ENCODE data around the gene TAOK3. TPM values are rescaled to one million over a fixed set of nuclear protein-coding genes. Genes with fewer than 3 reads are reported as not detected.

The TAOK3 gene
- total and polyA plus RNA-seq, 9 of the 15 experiments (the other 6 are each of a cell fraction or from before 2014, with no cell fraction given) = 24.3 to 83.5 (median 47.1) TPM

DNA sequence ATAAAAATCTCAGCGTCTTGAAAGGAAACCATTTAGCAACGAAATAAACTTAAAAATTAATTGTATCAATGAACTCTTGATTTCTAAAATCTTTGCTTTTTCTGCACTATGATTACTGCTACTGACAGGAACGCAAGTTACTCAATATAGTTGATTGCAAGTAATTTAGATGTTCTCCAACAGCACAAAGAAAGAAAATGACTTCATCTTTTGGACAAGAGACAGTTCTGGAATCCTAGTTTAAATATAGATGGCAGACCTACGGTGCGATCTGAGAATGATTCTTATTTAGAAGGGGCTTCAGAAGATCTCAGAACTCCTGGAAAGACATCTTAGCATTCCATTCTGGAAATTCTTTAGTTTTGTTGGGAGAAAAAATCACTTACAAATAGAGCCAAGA is 2.2 kb upstream of the TAOK3 start (continued):
- TF ChIP-seq EGR1 (conservative IDR thresholded peaks at IDR 0.05) (no peak), POLR2H (tag; IDR thresholded peaks at IDR 0.05; ENCODE audit: low read depth) (0 out of 2 replicates have a peak, but pooled peaks have one; percentile 26)

GRCh38 chr12:118374126-118374725 is 1.5 kb upstream of the TAOK3 start:
- 10% methylated on average over 14 of the region's 14 CpGs for WGBS (ENCODE audit: insufficient coverage, low coverage, missing lambda C conversion rate)
- peak in 1 of 4 experiments; percentile 35 for DNase-seq (ENCODE audit: extremely low read depth in 1 of 4, low spot score in 3 of 4)
- Histone ChIP-seq H4K20me1 (replicated peaks; ENCODE audit: control insufficient read depth, insufficient read depth, low read length) (peaks cover 6% of the 10 kb centered on the region), H3K36me3 (ENCODE audit: control insufficient read depth, insufficient read depth, low read length) (peaks cover 3% of the 10 kb centered on the region; the same call in 1 of the 3 replicates), H3K9me3 (replicated peaks; ENCODE audit: control insufficient read depth, insufficient read depth, low read depth, low read length) (no peaks in the 10 kb centered on the region), H3K4me3 (peak overlapping the region; percentile 39; the same call in 1 of the 2 replicates), H3K9me1 (ENCODE audit: control insufficient read depth, insufficient read depth, low read length) (no peaks in the 10 kb centered on the region), H3K79me2 (ENCODE audit: control insufficient read depth, insufficient read depth, low read length) (peaks cover 67% of the 10 kb centered on the region), H3K9ac (ENCODE audit: insufficient read depth in 1 of 2, low read depth in 2 of 2, low read length in 2 of 2) (peak overlapping the region; percentile 2 to 89; a peak in 3 of 4 replicates), H3K4me1 (replicated peaks in 1 of 2; ENCODE audit: control insufficient read depth in 2 of 2, insufficient read depth in 2 of 2, low read length in 2 of 2) (peaks cover 14 to 26% of the 10 kb centered on the region in 2 experiments; a peak in 4 of 5 replicates), H3K27me3 (ENCODE audit: control insufficient read depth in 2 of 2, insufficient read depth in 2 of 2, low read length in 2 of 2) (no peaks in the 10 kb centered on the region), H3K27ac (ENCODE audit: extremely low read depth, low read depth, low read length) (peak overlapping the region; percentile 77), H3K4me2 (ENCODE audit: insufficient read depth, low read length) (peak overlapping the region; percentile 94), H2AFZ (ENCODE audit: low read depth, low read length) (peak overlapping the region; percentile 100)
- FAIRE-seq = no peak
- ChIA-PET CTCF (ENCODE audit: low intra/inter-chr PET ratio) (interaction anchor here (1.9 to 4.6 kb wide), 3 partner anchors 74 to 253 kb away, joined by 7 to 62 read pairs (median 31); no protein-coding TSS in a partner anchor), POLR2A (interaction anchor here (0.5 to 2.1 kb wide), 14 partner anchors 10 to 238 kb away, joined by 3 to 14 read pairs (median 4); partner anchors contain the start of gene PEBP1)
- in situ Hi-C loops (cut with MboI) (loop anchor here (25.0 kb wide), 1 partner anchor 187 kb away; no protein-coding TSS in a partner anchor), intact Hi-C loops (cut with micrococcal nuclease) (no loop called here)
- BruUV-seq (replicated peaks) = no TSS peak
- no peak for ATAC-seq
- TF ChIP-seq ZNF175 (CRISPR knock-in tag; IDR thresholded peaks at IDR 0.05; ENCODE audit: low read depth) (0 out of 2 replicates have a peak, but pooled peaks have one; percentile 31), MLLT1 (IDR thresholded peaks at IDR 0.05) (peak in 1 of 2 experiments; percentile 74; a peak in 1 of 4 replicates), MEF2D (tag; conservative IDR thresholded peaks at IDR 0.05; ENCODE audit: low read depth) (0 out of 2 replicates have a peak, but pooled peaks have one; percentile 37), MTA3 (IDR thresholded peaks at IDR 0.05; ENCODE audit: borderline replicate concordance) (0 out of 2 replicates have a peak, but pooled peaks have one; percentile 28), ATF7 (IDR thresholded peaks at IDR 0.05) (no peak), SMARCA4 (IDR thresholded peaks at IDR 0.05) (0 out of 2 replicates have a peak, but pooled peaks have one; percentile 11), EGR1 (conservative IDR thresholded peaks at IDR 0.05) (peak; percentile 18; the same call in 1 of the 2 replicates)
- TF ChIP-seq, protein P1, sequence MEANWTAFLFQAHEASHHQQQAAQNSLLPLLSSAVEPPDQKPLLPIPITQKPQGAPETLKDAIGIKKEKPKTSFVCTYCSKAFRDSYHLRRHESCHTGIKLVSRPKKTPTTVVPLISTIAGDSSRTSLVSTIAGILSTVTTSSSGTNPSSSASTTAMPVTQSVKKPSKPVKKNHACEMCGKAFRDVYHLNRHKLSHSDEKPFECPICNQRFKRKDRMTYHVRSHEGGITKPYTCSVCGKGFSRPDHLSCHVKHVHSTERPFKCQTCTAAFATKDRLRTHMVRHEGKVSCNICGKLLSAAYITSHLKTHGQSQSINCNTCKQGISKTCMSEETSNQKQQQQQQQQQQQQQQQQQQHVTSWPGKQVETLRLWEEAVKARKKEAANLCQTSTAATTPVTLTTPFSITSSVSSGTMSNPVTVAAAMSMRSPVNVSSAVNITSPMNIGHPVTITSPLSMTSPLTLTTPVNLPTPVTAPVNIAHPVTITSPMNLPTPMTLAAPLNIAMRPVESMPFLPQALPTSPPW (CRISPR knock-in tag; IDR thresholded peaks at IDR 0.05) = 0 out of 2 replicates have a peak, but pooled peaks have one; percentile 18
- TF ChIP-seq, protein P2, sequence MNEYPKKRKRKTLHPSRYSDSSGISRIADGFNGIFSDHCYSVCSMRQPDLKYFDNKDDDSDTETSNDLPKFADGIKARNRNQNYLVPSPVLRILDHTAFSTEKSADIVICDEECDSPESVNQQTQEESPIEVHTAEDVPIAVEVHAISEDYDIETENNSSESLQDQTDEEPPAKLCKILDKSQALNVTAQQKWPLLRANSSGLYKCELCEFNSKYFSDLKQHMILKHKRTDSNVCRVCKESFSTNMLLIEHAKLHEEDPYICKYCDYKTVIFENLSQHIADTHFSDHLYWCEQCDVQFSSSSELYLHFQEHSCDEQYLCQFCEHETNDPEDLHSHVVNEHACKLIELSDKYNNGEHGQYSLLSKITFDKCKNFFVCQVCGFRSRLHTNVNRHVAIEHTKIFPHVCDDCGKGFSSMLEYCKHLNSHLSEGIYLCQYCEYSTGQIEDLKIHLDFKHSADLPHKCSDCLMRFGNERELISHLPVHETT (CRISPR knock-in tag; conservative IDR thresholded peaks at IDR 0.05 in 1 of 2, IDR thresholded peaks at IDR 0.05 in 1 of 2) = 0 out of 4 replicates have a peak, but pooled peaks of 1 of the 2 experiments have one; percentile 1

Data from K562 (cell line).